ENCODE measurements around the gene CEP44.
"Not testable (repeated sequence)": the region's sequence is repeated elsewhere in the genome, so short reads cannot be mapped to it uniquely, and the experiment has no call there.

CEP44 gene

DNA sequence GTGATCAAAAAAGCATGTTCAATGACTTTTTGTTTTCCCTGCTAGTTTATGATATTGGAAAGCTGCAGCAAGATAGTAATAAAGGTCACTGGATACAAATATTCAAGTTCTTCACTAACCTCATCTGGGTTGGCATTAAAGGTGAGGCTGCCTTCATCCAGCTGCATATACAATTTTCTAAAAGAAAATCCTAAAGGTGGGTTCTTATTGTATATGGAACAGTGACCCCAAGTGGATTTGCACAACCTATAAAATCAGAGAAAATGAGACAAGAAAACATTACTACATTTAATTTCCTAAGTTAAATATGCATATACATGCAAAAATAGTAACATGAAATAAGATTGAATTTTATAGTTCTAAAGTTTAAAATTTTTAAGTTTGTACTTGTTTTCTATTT is 24.1 kb upstream of the CEP44 start:
- H3K27ac ChIP-seq (ENCODE audit: low read depth, low read length): no peak overlapping the region
- no peak overlapping the region for H3K4me3 ChIP-seq (ENCODE audit: low read length)
- no peak overlapping the region for H3K9ac ChIP-seq (ENCODE audit: low read depth, low read length)
- no peaks in the 10 kb centered on the region for H3K9me3 ChIP-seq (ENCODE audit: insufficient read depth, low read depth, low read length)
- H3K4me1 ChIP-seq (ENCODE audit: insufficient read depth, low read length): no peaks in the 10 kb centered on the region
- H3K36me3 ChIP-seq (ENCODE audit: insufficient read depth, low read length): peaks cover 3% of the 10 kb centered on the region; the same call in 1 of the 2 replicates
- H3K27me3 ChIP-seq (ENCODE audit: insufficient read depth, low read length): no peaks in the 10 kb centered on the region

DNA sequence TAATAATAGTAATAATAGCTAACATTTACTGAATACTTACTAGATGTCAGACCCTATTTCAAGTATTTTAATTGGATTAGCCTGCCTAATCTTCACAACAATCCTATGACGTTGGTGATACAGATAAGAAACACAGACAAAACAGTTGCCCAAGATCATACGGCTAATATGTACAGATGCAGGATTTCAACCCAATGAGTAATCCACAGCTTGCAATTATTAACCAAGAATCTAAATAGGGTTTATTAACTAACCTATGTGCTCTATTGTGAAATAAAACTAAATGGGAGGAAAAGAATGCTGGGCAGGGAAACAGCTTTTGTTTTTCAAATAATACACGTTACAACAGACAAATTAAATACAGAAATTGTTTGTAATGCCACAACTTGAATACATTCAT is 23.6 kb upstream of the CEP44 start:
- 67% methylated on average over 3 of the region's 3 CpGs for WGBS
- Histone ChIP-seq H3K4me1 (ENCODE audit: insufficient read depth, low read length) (no peaks in the 10 kb centered on the region), H3K4me3 (ENCODE audit: low read length) (no peak overlapping the region), H3K27ac (ENCODE audit: low read depth, low read length) (no peak overlapping the region), H3K9me3 (ENCODE audit: insufficient read depth, low read depth, low read length) (no peaks in the 10 kb centered on the region), H3K9ac (ENCODE audit: low read depth, low read length) (no peak overlapping the region), H3K36me3 (ENCODE audit: insufficient read depth, low read length) (peaks cover 3% of the 10 kb centered on the region; the same call in 1 of the 2 replicates), H3K27me3 (ENCODE audit: insufficient read depth, low read length) (no peaks in the 10 kb centered on the region)

DNA sequence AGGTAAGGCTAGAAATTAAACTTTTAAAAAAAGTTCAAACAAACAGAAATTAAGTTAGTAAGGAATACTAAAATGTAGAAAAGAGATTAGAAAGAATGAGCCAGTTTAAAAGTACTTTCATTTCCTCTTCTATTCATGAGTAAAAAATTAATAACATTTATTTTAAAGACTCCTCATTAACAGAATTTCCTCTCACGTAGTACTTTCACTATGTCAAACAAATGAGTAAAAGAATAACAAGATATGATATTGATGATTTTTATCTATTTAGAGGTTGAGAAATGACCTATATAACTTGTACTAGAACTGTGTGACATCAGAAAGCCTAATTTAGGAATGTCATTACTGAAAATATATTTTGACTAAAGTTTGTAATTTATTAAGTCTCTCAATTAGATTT is 22.3 kb upstream of the CEP44 start:
- not testable (repeated sequence) for H3K36me3 ChIP-seq (ENCODE audit: insufficient read depth, low read length); H3K4me1 ChIP-seq (ENCODE audit: insufficient read depth, low read length); H3K9me3 ChIP-seq (ENCODE audit: insufficient read depth, low read depth, low read length); H3K9ac ChIP-seq (ENCODE audit: low read depth, low read length); H3K27me3 ChIP-seq (ENCODE audit: insufficient read depth, low read length); H3K4me3 ChIP-seq (ENCODE audit: low read length); H3K27ac ChIP-seq (ENCODE audit: low read depth, low read length)
- WGBS: no CpG with 5 or more reads among the region's 1 CpG

DNA sequence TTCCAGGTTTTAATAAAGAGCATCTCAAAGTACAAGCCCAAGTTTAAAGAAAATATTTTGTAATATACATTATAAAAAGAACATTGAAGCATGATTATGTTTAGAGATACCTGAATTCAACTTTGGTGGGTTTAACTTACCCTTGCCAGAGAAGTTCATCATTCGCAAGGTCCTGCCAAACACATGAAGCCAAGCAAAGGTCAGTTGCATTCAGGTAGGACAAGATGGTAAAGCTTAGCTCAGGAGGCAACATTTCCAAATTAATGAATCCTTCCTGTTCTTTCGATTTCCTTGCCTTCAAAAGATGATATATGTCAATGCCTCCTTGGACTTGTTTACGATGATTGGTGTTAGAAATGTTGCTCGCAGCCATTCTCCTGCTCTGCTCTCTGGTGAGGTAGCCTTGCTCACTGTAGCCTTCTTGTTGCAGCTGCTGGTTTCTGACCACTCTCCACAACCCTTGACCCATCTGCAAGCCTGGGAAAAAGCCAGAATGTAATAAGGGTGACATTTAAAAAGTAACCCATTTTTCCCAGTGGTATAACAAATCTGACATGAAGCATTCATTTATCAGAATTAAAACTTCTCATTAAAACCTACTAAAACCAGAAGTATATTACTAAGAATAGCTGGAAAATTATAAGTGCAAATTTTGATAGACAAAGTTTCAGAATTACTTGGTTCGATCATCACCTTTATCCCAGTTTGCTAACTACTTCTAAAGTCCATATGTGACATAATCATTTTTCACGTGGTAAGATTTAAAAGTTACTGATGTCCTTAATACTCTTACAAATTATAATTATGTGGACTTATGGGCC is 20.9 kb upstream of the CEP44 start:
- Histone ChIP-seq H3K27me3 (ENCODE audit: insufficient read depth, low read length) (no peaks in the 10 kb centered on the region), H3K4me3 (ENCODE audit: low read length) (no peak overlapping the region), H3K4me1 (ENCODE audit: insufficient read depth, low read length) (no peaks in the 10 kb centered on the region), H3K9ac (ENCODE audit: low read depth, low read length) (no peak overlapping the region), H3K27ac (ENCODE audit: low read depth, low read length) (no peak overlapping the region), H3K36me3 (ENCODE audit: insufficient read depth, low read length) (peaks cover 3% of the 10 kb centered on the region; the same call in 1 of the 2 replicates), H3K9me3 (ENCODE audit: insufficient read depth, low read depth, low read length) (no peaks in the 10 kb centered on the region)
- WGBS: 100% methylated on average over 5 of the region's 6 CpGs

DNA sequence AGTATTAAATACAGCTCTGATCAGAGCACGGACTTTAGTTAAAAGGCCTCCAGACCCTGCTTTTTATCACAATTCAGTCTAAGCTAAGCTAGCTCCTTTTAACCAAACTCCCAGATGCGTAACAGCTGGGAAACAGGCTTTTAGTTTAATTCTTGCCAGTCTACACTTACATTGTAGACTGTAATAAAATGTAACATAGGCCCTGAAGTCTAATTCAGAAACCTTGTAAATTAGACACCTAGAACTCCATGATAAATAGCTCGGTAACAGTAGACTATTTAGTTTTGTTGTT is 20.3 kb upstream of the CEP44 start:
- Histone ChIP-seq H3K4me1 (ENCODE audit: insufficient read depth, low read length) (no peaks in the 10 kb centered on the region), H3K36me3 (ENCODE audit: insufficient read depth, low read length) (peaks cover 3% of the 10 kb centered on the region; the same call in 1 of the 2 replicates), H3K27me3 (ENCODE audit: insufficient read depth, low read length) (no peaks in the 10 kb centered on the region), H3K27ac (ENCODE audit: low read depth, low read length) (no peak overlapping the region), H3K9ac (ENCODE audit: low read depth, low read length) (no peak overlapping the region), H3K9me3 (ENCODE audit: insufficient read depth, low read depth, low read length) (no peaks in the 10 kb centered on the region), H3K4me3 (ENCODE audit: low read length) (no peak overlapping the region)
- 94% methylated on average over 2 of the region's 3 CpGs for WGBS

DNA sequence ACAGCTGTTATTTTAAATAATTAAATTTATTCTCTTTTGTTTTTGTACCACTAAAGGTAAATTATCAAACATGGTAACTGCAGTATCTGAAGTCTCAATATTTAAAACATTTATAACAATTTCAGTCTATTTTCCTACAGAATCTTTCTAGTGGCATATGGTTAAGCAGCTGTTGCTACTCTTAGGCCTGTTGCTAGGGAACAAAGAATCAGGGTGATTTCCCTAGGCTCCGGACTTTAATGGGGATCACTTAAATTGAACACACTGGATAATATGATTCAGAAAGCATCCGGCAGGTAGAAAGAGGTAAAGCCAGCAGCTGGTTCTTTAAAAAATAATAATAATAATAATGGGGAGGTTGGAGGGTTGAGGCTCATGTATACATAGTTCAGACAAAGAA is 17.8 kb upstream of the CEP44 start:
- no peaks in the 10 kb centered on the region for H3K4me1 ChIP-seq (ENCODE audit: insufficient read depth, low read length)
- H3K27ac ChIP-seq (ENCODE audit: low read depth, low read length): no peak overlapping the region
- H3K9me3 ChIP-seq (ENCODE audit: insufficient read depth, low read depth, low read length): no peaks in the 10 kb centered on the region
- no peak overlapping the region for H3K4me3 ChIP-seq (ENCODE audit: low read length)
- H3K36me3 ChIP-seq (ENCODE audit: insufficient read depth, low read length): no peaks in the 10 kb centered on the region
- H3K9ac ChIP-seq (ENCODE audit: low read depth, low read length): no peak overlapping the region
- H3K27me3 ChIP-seq (ENCODE audit: insufficient read depth, low read length): no peaks in the 10 kb centered on the region
- 100% methylated on average over 2 of the region's 2 CpGs for WGBS

DNA sequence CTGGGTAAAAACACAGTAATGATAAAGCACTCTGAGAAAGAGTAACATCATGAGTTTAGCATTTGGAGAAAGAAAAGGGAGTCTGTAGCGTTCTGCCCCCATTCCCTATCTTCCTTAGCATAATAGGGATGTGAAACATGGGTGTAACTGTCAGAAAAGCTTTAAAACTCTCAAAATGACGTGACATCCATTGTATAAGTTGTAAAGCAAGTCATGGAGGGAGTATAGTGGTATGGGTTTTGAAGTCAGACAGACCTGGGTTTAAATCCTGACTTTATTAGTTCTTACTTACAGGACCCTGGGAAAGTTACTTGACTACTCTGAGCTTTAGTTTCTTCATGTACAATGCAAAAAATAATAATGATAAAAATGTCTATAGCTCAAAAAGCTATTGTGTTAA is 17.3 kb upstream of the CEP44 start:
- Histone ChIP-seq H3K4me1 (ENCODE audit: insufficient read depth, low read length) (no peaks in the 10 kb centered on the region), H3K4me3 (ENCODE audit: low read length) (no peak overlapping the region), H3K27ac (ENCODE audit: low read depth, low read length) (no peak overlapping the region), H3K9ac (ENCODE audit: low read depth, low read length) (0 out of 2 replicates have a peak overlapping the region, but pooled peaks have one; percentile 36), H3K36me3 (ENCODE audit: insufficient read depth, low read length) (no peaks in the 10 kb centered on the region), H3K9me3 (ENCODE audit: insufficient read depth, low read depth, low read length) (no peaks in the 10 kb centered on the region), H3K27me3 (ENCODE audit: insufficient read depth, low read length) (no peaks in the 10 kb centered on the region)
- WGBS: 74% methylated on average over 2 of the region's 2 CpGs

DNA sequence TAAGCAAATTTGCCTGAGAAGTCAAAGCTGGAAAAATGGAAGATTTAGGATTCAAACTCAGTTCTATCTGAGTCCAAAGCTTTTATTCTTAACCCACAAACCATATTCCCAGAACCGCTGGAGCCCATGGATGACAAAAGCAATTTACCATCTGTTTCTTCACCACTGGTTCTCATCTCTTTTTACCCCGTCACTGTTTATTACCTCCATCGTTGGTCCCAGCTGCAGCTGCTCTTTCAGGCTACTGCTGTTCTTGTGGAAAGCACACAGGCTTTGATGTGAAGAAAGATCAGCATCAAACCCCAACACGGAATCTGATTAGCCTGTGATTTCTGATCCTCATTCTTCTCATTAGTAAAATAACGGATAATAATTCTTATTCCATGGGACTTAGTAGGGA is 9.8 kb upstream of the CEP44 start:
- H3K9ac ChIP-seq (ENCODE audit: low read depth, low read length): no peak overlapping the region
- no peak overlapping the region for H3K4me3 ChIP-seq (ENCODE audit: low read length)
- H3K4me1 ChIP-seq (ENCODE audit: insufficient read depth, low read length): no peaks in the 10 kb centered on the region
- no peak overlapping the region for H3K27ac ChIP-seq (ENCODE audit: low read depth, low read length)
- 89% methylated on average over 4 of the region's 5 CpGs for WGBS
- H3K9me3 ChIP-seq (ENCODE audit: insufficient read depth, low read depth, low read length): no peaks in the 10 kb centered on the region
- H3K27me3 ChIP-seq (ENCODE audit: insufficient read depth, low read length): no peaks in the 10 kb centered on the region
- no peaks in the 10 kb centered on the region for H3K36me3 ChIP-seq (ENCODE audit: insufficient read depth, low read length)

DNA sequence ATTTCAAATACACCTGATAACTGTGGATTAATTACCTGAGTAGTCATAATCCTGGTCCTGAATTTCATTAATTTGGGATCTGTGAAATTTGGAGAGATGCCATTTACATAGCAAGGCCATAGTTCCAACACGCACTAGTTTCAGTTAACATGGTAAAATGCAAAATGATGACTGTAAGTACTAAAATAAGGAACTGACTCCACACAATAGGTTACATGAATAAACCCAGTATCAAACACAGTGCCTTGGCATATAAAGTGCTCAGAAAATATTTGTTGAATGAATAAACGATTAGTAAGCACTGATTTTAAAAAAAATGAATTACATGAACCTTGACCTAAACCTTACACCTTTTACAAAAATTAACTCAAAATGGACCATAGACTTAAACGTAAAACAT is 9.3 kb upstream of the CEP44 start:
- Histone ChIP-seq H3K36me3 (ENCODE audit: insufficient read depth, low read length) (no peaks in the 10 kb centered on the region), H3K4me3 (ENCODE audit: low read length) (no peak overlapping the region), H3K9me3 (ENCODE audit: insufficient read depth, low read depth, low read length) (no peaks in the 10 kb centered on the region), H3K4me1 (ENCODE audit: insufficient read depth, low read length) (no peaks in the 10 kb centered on the region), H3K27ac (ENCODE audit: low read depth, low read length) (no peak overlapping the region), H3K27me3 (ENCODE audit: insufficient read depth, low read length) (no peaks in the 10 kb centered on the region), H3K9ac (ENCODE audit: low read depth, low read length) (no peak overlapping the region)
- WGBS: 86% methylated on average over 2 of the region's 3 CpGs

DNA sequence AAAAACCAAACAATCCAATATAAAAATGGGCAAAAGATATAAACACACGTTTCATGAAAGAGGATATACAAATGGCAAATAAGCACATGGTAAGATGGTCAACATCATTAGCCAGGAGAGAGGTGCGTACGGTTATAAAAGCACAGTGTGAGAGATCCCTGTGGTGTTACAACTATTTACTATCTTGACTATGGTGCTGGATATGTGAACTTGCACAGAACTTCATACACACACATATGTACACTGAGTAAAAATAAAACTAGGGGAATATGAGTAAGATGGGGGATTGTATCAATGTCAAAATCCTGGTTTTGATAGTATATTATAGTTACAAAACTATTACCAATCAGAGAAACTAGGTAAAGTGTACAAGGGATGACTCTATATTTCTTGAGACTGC is 8.6 kb upstream of the CEP44 start:
- Histone ChIP-seq H3K9me3 (ENCODE audit: insufficient read depth, low read depth, low read length) (no peaks in the 10 kb centered on the region), H3K4me1 (ENCODE audit: insufficient read depth, low read length) (no peaks in the 10 kb centered on the region), H3K9ac (ENCODE audit: low read depth, low read length) (no peak overlapping the region), H3K4me3 (ENCODE audit: low read length) (no peak overlapping the region), H3K27ac (ENCODE audit: low read depth, low read length) (no peak overlapping the region), H3K36me3 (ENCODE audit: insufficient read depth, low read length) (no peaks in the 10 kb centered on the region), H3K27me3 (ENCODE audit: insufficient read depth, low read length) (no peaks in the 10 kb centered on the region)
- 93% methylated on average over 3 of the region's 3 CpGs for WGBS

DNA sequence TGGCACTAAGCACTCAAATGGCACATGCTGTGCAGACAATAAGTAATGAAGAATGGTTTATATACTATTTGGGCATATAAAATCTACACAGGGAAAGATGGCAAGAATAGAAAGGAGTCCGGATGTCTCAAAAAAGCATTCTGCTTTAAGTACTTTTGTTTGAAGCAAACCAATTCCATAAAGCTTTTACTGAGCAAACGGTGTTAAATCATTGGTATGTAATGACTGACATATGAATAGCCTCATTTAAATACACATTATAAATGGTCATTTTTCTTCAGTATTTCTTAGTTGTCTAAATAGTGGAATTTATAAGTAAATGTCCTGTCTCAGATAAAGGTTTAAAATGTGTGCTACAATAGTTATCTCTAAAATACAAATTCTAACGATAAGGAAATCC is 6.3 kb upstream of the CEP44 start:
- Histone ChIP-seq H3K36me3 (ENCODE audit: insufficient read depth, low read length) (no peaks in the 10 kb centered on the region), H3K9ac (ENCODE audit: low read depth, low read length) (no peak overlapping the region), H3K27ac (ENCODE audit: low read depth, low read length) (no peak overlapping the region), H3K4me3 (ENCODE audit: low read length) (no peak overlapping the region), H3K4me1 (ENCODE audit: insufficient read depth, low read length) (peaks cover 1% of the 10 kb centered on the region; the same call in 1 of the 2 replicates), H3K9me3 (ENCODE audit: insufficient read depth, low read depth, low read length) (no peaks in the 10 kb centered on the region), H3K27me3 (ENCODE audit: insufficient read depth, low read length) (no peaks in the 10 kb centered on the region)
- 91% methylated on average over 1 of the region's 3 CpGs for WGBS

DNA sequence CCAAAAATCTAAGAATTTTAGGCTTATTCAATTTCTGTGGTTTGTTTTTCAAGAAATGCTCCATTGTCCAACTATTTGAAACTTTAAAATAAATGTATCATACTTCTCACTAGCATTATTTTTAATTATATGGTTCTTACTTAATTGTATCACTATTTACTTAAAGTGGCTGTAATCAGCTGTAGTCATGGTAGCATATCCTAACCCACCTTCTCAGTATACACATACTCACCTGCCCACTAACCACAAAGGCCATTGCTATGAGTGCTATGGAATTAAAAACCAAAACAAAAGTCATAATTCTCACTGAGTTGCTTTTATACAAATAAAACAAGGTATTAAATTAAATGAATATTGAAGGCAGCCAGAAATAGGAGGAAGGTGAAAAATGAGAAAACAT is 5.2 kb upstream of the CEP44 start:
- no peak overlapping the region for H3K9ac ChIP-seq (ENCODE audit: low read depth, low read length)
- no peaks in the 10 kb centered on the region for H3K9me3 ChIP-seq (ENCODE audit: insufficient read depth, low read depth, low read length)
- no peaks in the 10 kb centered on the region for H3K27me3 ChIP-seq (ENCODE audit: insufficient read depth, low read length)
- no peaks in the 10 kb centered on the region for H3K36me3 ChIP-seq (ENCODE audit: insufficient read depth, low read length)
- H3K4me1 ChIP-seq (ENCODE audit: insufficient read depth, low read length): peaks cover 5% of the 10 kb centered on the region; the same call in 1 of the 2 replicates
- H3K27ac ChIP-seq (ENCODE audit: low read depth, low read length): no peak overlapping the region
- no peak overlapping the region for H3K4me3 ChIP-seq (ENCODE audit: low read length)
